Measurements from ENCODE around the gene TMEM178B. TPM values are rescaled to one million over a fixed set of nuclear protein-coding genes. Genes with fewer than 3 reads are reported as not detected.

Gene TMEM178B
- total and polyA plus RNA-seq, 10 of the 15 experiments (the other 5 are each of a cell fraction or from before 2014, with no cell fraction given) = 0.01 to 1.1 (median 0.04) TPM; not detected in 2

DNA sequence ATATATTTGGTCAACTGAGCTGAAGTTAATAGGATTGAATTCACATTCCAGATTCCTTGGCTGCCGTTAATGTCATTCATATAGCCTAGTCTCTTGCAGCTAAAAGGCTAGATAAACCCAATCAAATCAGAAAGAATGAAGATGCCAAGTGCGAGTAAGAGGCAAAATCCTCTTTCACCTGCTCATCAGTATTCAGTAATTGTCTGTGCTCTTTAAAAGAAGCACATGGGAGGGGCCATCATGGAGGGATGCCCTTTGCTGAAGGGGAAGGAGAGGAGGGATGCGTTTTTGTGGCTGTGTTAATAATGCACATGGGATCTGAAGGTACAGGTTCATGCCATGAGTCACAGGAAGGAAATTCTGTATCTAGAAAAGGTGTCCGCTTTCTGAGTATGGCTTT, 232.2 kb downstream of the TMEM178B start:
- Histone ChIP-seq H3K9me3 (replicated peaks; ENCODE audit: control insufficient read depth, insufficient read depth, low read length) (no peaks in the 10 kb centered on the region), H3K27ac (ENCODE audit: control insufficient read depth, insufficient read depth) (no peak overlapping the region), H3K4me3 (no peak overlapping the region), H3K36me3 (ENCODE audit: control insufficient read depth in 2 of 2, insufficient read depth in 2 of 2, low read length in 1 of 2) (no peaks in the 10 kb centered on the region), H3K4me1 (ENCODE audit: control insufficient read depth, insufficient read depth, low read length) (no peaks in the 10 kb centered on the region), H3K4me2 (ENCODE audit: control insufficient read depth, insufficient read depth) (no peak overlapping the region), H2AFZ (ENCODE audit: control insufficient read depth, low read depth, low read length) (no peak overlapping the region), H3K27me3 (replicated peaks in 1 of 2; ENCODE audit: control insufficient read depth in 2 of 2, insufficient read depth in 2 of 2, low read length in 1 of 2) (no peaks in the 10 kb centered on the region), H4K20me1 (ENCODE audit: control insufficient read depth, insufficient read depth) (no peaks in the 10 kb centered on the region), H3K9ac (ENCODE audit: control insufficient read depth, insufficient read depth, low read length) (no peak overlapping the region), H3K79me2 (ENCODE audit: control insufficient read depth, insufficient read depth, low read length) (no peaks in the 10 kb centered on the region)
- no peak for ATAC-seq
- POLR2A ChIA-PET = interaction anchor here (0.7 kb wide), 1 partner anchor 12 kb away, joined by 4 read pairs; no protein-coding TSS in a partner anchor
- BruUV-seq (replicated peaks) = no TSS peak
- SMC1A ChIA-PET (ENCODE audit: uncharacterized antibody, unreplicated experiment) = interaction anchor here (1.9 kb wide), 1 partner anchor 11 kb away, joined by 5 read pairs; no protein-coding TSS in a partner anchor
- 23% methylated on average over 4 of the region's 4 CpGs for whole genome bisulfite sequencing (ENCODE audit: insufficient coverage, insufficient replicate concordance, low lambda C conversion rate, missing lambda C conversion rate)
- intact Hi-C loops (cut with micrococcal nuclease; ENCODE audit: unreplicated experiment) = no loop called here
- no peak for FAIRE-seq
- DNase-seq (ENCODE audit: low read depth, low spot score) = no peak
- CTCF ChIA-PET = interaction anchor here (0.9 kb wide), 1 partner anchor 631 kb away, joined by 3 read pairs; no protein-coding TSS in a partner anchor
- RAD21 ChIA-PET (ENCODE audit: unreplicated experiment) = no interaction called here
- TF ChIP-seq PML (IDR thresholded peaks at IDR 0.05; ENCODE audit: low read length) (no peak), SMAD1 (IDR thresholded peaks at IDR 0.05; ENCODE audit: low read depth, partially characterized antibody) (no peak), RFX5 (IDR thresholded peaks at IDR 0.05; ENCODE audit: low read depth, low read length) (no peak), ZBED1 (IDR thresholded peaks at IDR 0.05; ENCODE audit: borderline replicate concordance) (no peak), ATF7 (IDR thresholded peaks at IDR 0.05; ENCODE audit: low read depth) (no peak), POLR2AphosphoS2 (IDR thresholded peaks at IDR 0.05; ENCODE audit: low read depth, low read length) (no peak), SREBF2 (IDR thresholded peaks at IDR 0.05; ENCODE audit: low read length) (no peak), JUNB (IDR thresholded peaks at IDR 0.05) (no peak), CEBPB (IDR thresholded peaks at IDR 0.05; ENCODE audit: borderline replicate concordance in 1 of 2, low read depth in 2 of 2, low read length in 2 of 2) (no peak), LARP7 (IDR thresholded peaks at IDR 0.05) (no peak), RBBP5 (conservative IDR thresholded peaks at IDR 0.05) (no peak), NR2F1 (conservative IDR thresholded peaks at IDR 0.05) (no peak), SIX5 (IDR thresholded peaks at IDR 0.05; ENCODE audit: low read depth, low read length, severe bottlenecking) (no peak)
- TF ChIP-seq, protein P1, sequence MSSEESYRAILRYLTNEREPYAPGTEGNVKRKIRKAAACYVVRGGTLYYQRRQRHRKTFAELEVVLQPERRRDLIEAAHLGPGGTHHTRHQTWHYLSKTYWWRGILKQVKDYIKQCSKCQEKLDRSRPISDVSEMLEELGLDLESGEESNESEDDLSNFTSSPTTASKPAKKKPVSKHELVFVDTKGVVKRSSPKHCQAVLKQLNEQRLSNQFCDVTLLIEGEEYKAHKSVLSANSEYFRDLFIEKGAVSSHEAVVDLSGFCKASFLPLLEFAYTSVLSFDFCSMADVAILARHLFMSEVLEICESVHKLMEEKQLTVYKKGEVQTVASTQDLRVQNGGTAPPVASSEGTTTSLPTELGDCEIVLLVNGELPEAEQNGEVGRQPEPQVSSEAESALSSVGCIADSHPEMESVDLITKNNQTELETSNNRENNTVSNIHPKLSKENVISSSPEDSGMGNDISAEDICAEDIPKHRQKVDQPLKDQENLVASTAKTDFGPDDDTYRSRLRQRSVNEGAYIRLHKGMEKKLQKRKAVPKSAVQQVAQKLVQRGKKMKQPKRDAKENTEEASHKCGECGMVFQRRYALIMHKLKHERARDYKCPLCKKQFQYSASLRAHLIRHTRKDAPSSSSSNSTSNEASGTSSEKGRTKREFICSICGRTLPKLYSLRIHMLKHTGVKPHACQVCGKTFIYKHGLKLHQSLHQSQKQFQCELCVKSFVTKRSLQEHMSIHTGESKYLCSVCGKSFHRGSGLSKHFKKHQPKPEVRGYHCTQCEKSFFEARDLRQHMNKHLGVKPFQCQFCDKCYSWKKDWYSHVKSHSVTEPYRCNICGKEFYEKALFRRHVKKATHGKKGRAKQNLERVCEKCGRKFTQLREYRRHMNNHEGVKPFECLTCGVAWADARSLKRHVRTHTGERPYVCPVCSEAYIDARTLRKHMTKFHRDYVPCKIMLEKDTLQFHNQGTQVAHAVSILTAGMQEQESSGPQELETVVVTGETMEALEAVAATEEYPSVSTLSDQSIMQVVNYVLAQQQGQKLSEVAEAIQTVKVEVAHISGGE (CRISPR knock-in tag; IDR thresholded peaks at IDR 0.05) = no peak
- TF ChIP-seq, protein P2, sequence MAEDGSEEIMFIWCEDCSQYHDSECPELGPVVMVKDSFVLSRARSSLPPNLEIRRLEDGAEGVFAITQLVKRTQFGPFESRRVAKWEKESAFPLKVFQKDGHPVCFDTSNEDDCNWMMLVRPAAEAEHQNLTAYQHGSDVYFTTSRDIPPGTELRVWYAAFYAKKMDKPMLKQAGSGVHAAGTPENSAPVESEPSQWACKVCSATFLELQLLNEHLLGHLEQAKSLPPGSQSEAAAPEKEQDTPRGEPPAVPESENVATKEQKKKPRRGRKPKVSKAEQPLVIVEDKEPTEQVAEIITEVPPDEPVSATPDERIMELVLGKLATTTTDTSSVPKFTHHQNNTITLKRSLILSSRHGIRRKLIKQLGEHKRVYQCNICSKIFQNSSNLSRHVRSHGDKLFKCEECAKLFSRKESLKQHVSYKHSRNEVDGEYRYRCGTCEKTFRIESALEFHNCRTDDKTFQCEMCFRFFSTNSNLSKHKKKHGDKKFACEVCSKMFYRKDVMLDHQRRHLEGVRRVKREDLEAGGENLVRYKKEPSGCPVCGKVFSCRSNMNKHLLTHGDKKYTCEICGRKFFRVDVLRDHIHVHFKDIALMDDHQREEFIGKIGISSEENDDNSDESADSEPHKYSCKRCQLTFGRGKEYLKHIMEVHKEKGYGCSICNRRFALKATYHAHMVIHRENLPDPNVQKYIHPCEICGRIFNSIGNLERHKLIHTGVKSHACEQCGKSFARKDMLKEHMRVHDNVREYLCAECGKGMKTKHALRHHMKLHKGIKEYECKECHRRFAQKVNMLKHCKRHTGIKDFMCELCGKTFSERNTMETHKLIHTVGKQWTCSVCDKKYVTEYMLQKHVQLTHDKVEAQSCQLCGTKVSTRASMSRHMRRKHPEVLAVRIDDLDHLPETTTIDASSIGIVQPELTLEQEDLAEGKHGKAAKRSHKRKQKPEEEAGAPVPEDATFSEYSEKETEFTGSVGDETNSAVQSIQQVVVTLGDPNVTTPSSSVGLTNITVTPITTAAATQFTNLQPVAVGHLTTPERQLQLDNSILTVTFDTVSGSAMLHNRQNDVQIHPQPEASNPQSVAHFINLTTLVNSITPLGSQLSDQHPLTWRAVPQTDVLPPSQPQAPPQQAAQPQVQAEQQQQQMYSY (CRISPR knock-in tag; IDR thresholded peaks at IDR 0.05) = no peak
- TF ChIP-seq, protein P3, sequence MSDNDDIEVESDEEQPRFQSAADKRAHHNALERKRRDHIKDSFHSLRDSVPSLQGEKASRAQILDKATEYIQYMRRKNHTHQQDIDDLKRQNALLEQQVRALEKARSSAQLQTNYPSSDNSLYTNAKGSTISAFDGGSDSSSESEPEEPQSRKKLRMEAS (IDR thresholded peaks at IDR 0.05; ENCODE audit: low read depth, low read length) = no peak
- in situ Hi-C loops (cut with MboI) = no loop called here

Measured in GM12878 (cell line).